Vagina (tissue), 2 donors: ENCODE results near the gene NOSIP. TPM values are rescaled to one million over a fixed set of nuclear protein-coding genes. Genes with fewer than 3 reads are reported as not detected.

Experiments used
- DNase-seq, 2 donors: peaks; one replicate each; pipeline ENCODE4 v3.0.0-alpha.2; 2017; ENCODE audit errors: extremely low spot score in 2 of 2
- H3K27ac ChIP-seq: fragments of 200-600 bp; sonication (generic); one replicate; pipeline ENCODE4 v1.5.1; 2019
- H3K27me3 ChIP-seq: fragments of 200-600 bp; sonication (generic); one replicate; pipeline ENCODE4 v1.5.1; 2019
- H3K36me3 ChIP-seq, 2 donors: fragments of 200-600 bp; sonication (generic); one replicate each; pipeline ENCODE4 v1.5.1; 2017 to 2019
- H3K4me1 ChIP-seq: fragments of 200-600 bp; sonication (generic); one replicate; pipeline ENCODE4 v1.5.1; 2019
- H3K4me3 ChIP-seq, 2 donors: fragments of 200-600 bp; sonication (generic); 1 replicate in 1 of 2; 2 replicates in 1 of 2; pipeline ENCODE4 v1.5.1; 2016 to 2019
- H3K9me3 ChIP-seq: fragments of 200-600 bp; sonication (generic); one replicate; pipeline ENCODE4 v1.5.1; 2019
- CTCF ChIP-seq, 3 experiments: fragments of 450-650 bp in 2 of 3; fragments of 200-600 bp in 1 of 3; sonication (generic) in 1 of 3; IDR thresholded peaks; one replicate each; pipeline ENCODE4 v1.5.1; 2017 to 2019; ENCODE audit warnings: antibody characterized with exemption in 3 of 3, mild to moderate bottlenecking in 2 of 3, moderate library complexity in 2 of 3
- POLR2A ChIP-seq, 2 donors: fragments of 450-650 bp; IDR thresholded peaks; one replicate each; pipeline ENCODE4 v1.6.1; 2017; ENCODE audit warnings: antibody characterized with exemption in 2 of 2, mild to moderate bottlenecking in 2 of 2, moderate library complexity in 2 of 2
- POLR2AphosphoS5 ChIP-seq, 2 donors: sonication (generic); formaldehyde crosslinking; IDR thresholded peaks; one replicate each; pipeline ENCODE4 v1.9.0; 2017; ENCODE audit warnings: antibody characterized with exemption in 2 of 2, mild to moderate bottlenecking in 2 of 2, low read depth in 1 of 2; ENCODE audit not compliant: insufficient read depth in 1 of 2
- intact Hi-C: fragments of 100-400 bp; cut with DNase I; formaldehyde crosslinking; loops from one replicate; pipeline ENCODE4 v1.15.1; 2023
- total RNA-seq: library from RNA; depleted of rRNA; stranded (reverse); fragments of >200 nt; gene quantifications from one replicate; pipeline ENCODE4 v1.2.3, GENCODE V29; 2016

Gene NOSIP
- total RNA-seq, 1 donor from 2014 or later = 72.2 TPM

DNA sequence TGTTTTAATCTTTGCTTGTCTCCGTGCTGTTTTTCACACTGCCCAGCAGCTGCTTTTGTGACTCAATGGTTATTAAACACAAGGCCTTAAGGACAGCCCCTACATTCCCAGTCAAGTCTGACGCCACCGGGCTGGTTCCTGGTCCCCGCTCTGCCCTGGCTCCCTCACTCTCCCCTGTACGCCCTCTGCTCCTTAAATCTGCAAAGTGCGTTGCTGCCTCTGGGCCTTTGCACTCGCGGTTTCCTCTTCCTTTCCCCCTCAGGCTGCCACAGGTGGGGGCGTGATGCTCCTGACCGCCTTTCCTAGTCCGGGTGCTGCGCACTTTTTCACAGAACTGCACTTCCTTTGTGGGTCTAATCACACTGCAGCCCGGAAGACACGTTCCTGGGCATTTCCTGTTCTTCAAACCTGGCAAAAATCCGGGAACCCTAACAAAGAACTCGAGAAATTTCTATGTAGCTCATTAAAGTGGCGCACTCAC lies 25.6 kb downstream of the NOSIP start:
- Histone ChIP-seq H3K27me3 (no peaks in the 10 kb centered on the region), H3K9me3 (no peaks in the 10 kb centered on the region), H3K27ac (peak overlapping the region; percentile 56), H3K36me3 (peaks cover 0 to 39% of the 10 kb centered on the region in 2 donors), H3K4me3 (no peak overlapping the region), H3K4me1 (peaks cover 23% of the 10 kb centered on the region)
- peak; percentile 51 to 75 for TF ChIP-seq POLR2AphosphoS5 (IDR thresholded peaks at IDR 0.05; ENCODE audit: insufficient read depth in 1 of 2, low read depth in 1 of 2)
- no peak for TF ChIP-seq CTCF (IDR thresholded peaks at IDR 0.05)
- intact Hi-C loops = no loop called here
- DNase-seq = no peak

GRCh38 chr19:49553451-49554271 lies 26.7 kb downstream of the NOSIP start:
- intact Hi-C loops = no loop called here
- H3K27ac ChIP-seq = peak overlapping the region; percentile 56

DNA sequence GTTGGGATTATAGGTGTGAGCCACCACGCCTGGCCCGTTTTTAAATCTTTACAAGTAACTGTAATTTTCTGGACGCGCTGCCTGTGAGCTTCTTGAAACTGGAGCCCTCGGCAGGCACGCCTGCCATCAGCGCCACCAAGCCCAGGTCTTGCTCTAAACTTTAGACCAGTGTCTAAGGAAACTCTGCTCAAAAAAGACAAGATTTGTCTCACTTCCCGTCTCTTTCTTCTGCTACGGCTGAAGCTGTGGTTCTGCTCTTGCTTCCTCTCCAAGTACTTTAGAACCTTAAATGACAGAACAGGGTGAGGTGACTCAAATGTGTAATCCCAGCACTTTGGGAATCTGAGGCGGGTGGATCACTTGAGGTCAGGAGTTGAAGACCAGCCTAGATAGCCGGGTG lies 27.6 kb downstream of the NOSIP start:
- no peak overlapping the region for H3K27ac ChIP-seq
- intact Hi-C loops = no loop called here
- no peak overlapping the region for H3K4me3 ChIP-seq
- no peak for TF ChIP-seq POLR2AphosphoS5 (IDR thresholded peaks at IDR 0.05; ENCODE audit: insufficient read depth in 1 of 2, low read depth in 1 of 2)
- no peak for TF ChIP-seq POLR2A (IDR thresholded peaks at IDR 0.05)
- TF ChIP-seq CTCF (IDR thresholded peaks at IDR 0.05) = no peak
- H3K27me3 ChIP-seq = no peaks in the 10 kb centered on the region
- peaks cover 23% of the 10 kb centered on the region for H3K4me1 ChIP-seq
- H3K9me3 ChIP-seq = no peaks in the 10 kb centered on the region
- no peak for DNase-seq
- H3K36me3 ChIP-seq = peaks cover 0 to 21% of the 10 kb centered on the region in 2 donors

More at GRCh38 chr19:49553451-49554271, 26.7 kb downstream of the NOSIP start:
- TF ChIP-seq POLR2AphosphoS5 (IDR thresholded peaks at IDR 0.05; ENCODE audit: insufficient read depth in 1 of 2, low read depth in 1 of 2) = peak in 1 of 2 donors; percentile 67
- TF ChIP-seq CTCF (IDR thresholded peaks at IDR 0.05) = no peak
- H3K27me3 ChIP-seq = no peaks in the 10 kb centered on the region
- peaks cover 0 to 29% of the 10 kb centered on the region in 2 donors for H3K36me3 ChIP-seq
- no peak for DNase-seq
- H3K4me3 ChIP-seq = no peak overlapping the region
- H3K4me1 ChIP-seq = peaks cover 23% of the 10 kb centered on the region
- no peaks in the 10 kb centered on the region for H3K9me3 ChIP-seq

- TF ChIP-seq CTCF (IDR thresholded peaks at IDR 0.05) (no peak), POLR2A (IDR thresholded peaks at IDR 0.05) (no peak), POLR2AphosphoS5 (IDR thresholded peaks at IDR 0.05; ENCODE audit: insufficient read depth in 1 of 2, low read depth in 1 of 2) (no peak)
- peaks cover 30% of the 10 kb centered on the region for H3K4me1 ChIP-seq
- no peaks in the 10 kb centered on the region for H3K9me3 ChIP-seq
- no peak overlapping the region for H3K27ac ChIP-seq
- H3K36me3 ChIP-seq = peaks cover 0 to 9% of the 10 kb centered on the region in 2 donors
- no peak overlapping the region for H3K4me3 ChIP-seq
- intact Hi-C loops = no loop called here
- no peaks in the 10 kb centered on the region for H3K27me3 ChIP-seq
- DNase-seq = no peak
Observed at GRCh38 chr19:49551531-49551930, 28.8 kb downstream of the NOSIP start.

DNA sequence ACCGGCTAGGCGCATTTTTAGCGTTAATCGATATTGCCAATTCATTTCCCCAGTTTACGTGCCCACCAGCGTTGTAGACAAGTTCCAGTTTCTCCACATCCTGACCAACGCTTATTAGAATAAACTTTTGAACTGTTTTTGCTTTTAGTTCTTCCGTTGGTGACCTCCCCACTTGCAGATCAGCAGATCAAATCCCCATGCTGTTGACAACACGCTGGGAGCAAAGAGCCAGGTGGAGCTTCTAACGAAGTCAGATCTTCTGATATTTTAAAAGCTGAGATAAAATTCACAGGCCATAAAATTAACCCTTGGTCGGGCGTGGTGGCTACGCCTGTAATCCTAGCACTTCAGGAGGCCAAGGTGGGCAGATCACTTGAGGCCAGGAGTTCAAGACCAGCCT lies 31.3 kb downstream of the NOSIP start:
- no peak overlapping the region for H3K4me3 ChIP-seq
- DNase-seq = no peak
- no peaks in the 10 kb centered on the region for H3K36me3 ChIP-seq
- intact Hi-C loops = no loop called here
- no peaks in the 10 kb centered on the region for H3K9me3 ChIP-seq
- H3K27me3 ChIP-seq = no peaks in the 10 kb centered on the region
- peaks cover 19% of the 10 kb centered on the region for H3K4me1 ChIP-seq
- TF ChIP-seq CTCF (IDR thresholded peaks at IDR 0.05) = no peak
- no peak for TF ChIP-seq POLR2A (IDR thresholded peaks at IDR 0.05)
- no peak for TF ChIP-seq POLR2AphosphoS5 (IDR thresholded peaks at IDR 0.05; ENCODE audit: insufficient read depth in 1 of 2, low read depth in 1 of 2)
- H3K27ac ChIP-seq = no peak overlapping the region
